Thymus (tissue), 11 donors: ENCODE data around the gene APLF. TPM values are rescaled to one million over a fixed set of nuclear protein-coding genes. Genes with fewer than 3 reads are reported as not detected.
"Not testable (repeated sequence)": the region's sequence is repeated elsewhere in the genome, so short reads cannot be mapped to it uniquely, and the experiment has no call there.

ENCODE experiments used
- DNase-seq, 9 donors: peaks; one replicate each; pipeline ENCODE4 v3.0.0-alpha.2; 2013; ENCODE audit warnings: low spot score in 9 of 9, low read depth in 6 of 9, missing footprints in 1 of 9
- H3K27ac ChIP-seq, 2 donors: one replicate each; pipeline ENCODE4 v1.5.1; 2013; ENCODE audit warnings: control low read depth in 1 of 2, low read depth in 1 of 2, low read length in 1 of 2, mild to moderate bottlenecking in 1 of 2, moderate library complexity in 1 of 2
- H3K27me3 ChIP-seq, 2 donors: one replicate each; pipeline ENCODE4 v1.5.1; 2013; ENCODE audit warnings: low read length in 1 of 2; ENCODE audit not compliant: control insufficient read depth in 2 of 2, insufficient read depth in 1 of 2
- H3K36me3 ChIP-seq, 2 donors: one replicate each; pipeline ENCODE4 v1.5.1; 2013; ENCODE audit warnings: low read length in 1 of 2, mild to moderate bottlenecking in 1 of 2, moderate library complexity in 1 of 2; ENCODE audit not compliant: control insufficient read depth in 2 of 2, insufficient read depth in 2 of 2
- H3K4me1 ChIP-seq, 2 donors: one replicate each; pipeline ENCODE4 v1.5.1; 2013; ENCODE audit warnings: low read length in 2 of 2; ENCODE audit not compliant: control insufficient read depth in 2 of 2, insufficient read depth in 2 of 2
- H3K4me3 ChIP-seq, 2 donors: one replicate each; pipeline ENCODE4 v1.5.1; 2013; ENCODE audit warnings: low read length in 2 of 2, control low read depth in 1 of 2, mild to moderate bottlenecking in 1 of 2
- H3K9me3 ChIP-seq, 2 donors: one replicate each; pipeline ENCODE4 v1.5.1; 2013; ENCODE audit warnings: low read length in 1 of 2, mild to moderate bottlenecking in 1 of 2; ENCODE audit not compliant: control insufficient read depth in 2 of 2, insufficient read depth in 1 of 2
- WGBS: extraction: QIAGEN DNeasy Blood & Tissue Kit; methylation state at CpG from one replicate; pipeline ENCODE4 v1.1.7; 2013; 5-methylcytosine and 5-hydroxymethylcytosine counted together
- polyA plus RNA-seq: library from polyadenylated mRNA; stranded (reverse); fragments of 200-250 nt; gene quantifications from one replicate; pipeline ENCODE4 v1.2.3, GENCODE V29; 2013
- total RNA-seq: library from RNA; stranded (reverse); fragments of 120-200 nt; gene quantifications from one replicate; pipeline ENCODE4 v1.2.4, GENCODE V29; 2013
- donor health status: healthy.

APLF gene
- total and polyA plus RNA-seq, 2 donors: 2.4 to 7.5 TPM

DNA sequence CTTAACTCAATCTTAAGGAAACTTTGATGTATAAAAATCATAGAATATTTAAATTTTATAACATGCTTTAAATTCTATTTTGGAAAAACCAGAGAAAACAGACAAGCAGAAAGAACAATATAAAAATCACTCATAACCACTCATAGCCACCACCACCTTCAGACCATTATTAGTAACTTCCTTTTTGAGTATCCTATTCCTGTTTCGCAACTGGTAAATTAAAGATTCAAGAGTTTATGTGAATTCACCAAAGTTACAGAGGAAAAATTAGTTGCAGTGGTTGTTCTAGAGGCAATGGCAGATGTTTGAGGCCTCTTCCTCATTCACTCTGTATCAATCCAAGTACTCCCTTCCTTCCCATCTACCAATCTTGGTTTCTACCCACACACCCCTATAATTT, 126.7 kb downstream of the APLF start:
- Histone ChIP-seq H3K4me1 (no peaks in the 10 kb centered on the region), H3K27me3 (no peaks in the 10 kb centered on the region), H3K36me3 (no peaks in the 10 kb centered on the region), H3K4me3 (no peak overlapping the region), H3K27ac (no peak overlapping the region), H3K9me3 (no peaks in the 10 kb centered on the region)
- WGBS: 97% methylated on average over 1 of the region's 1 CpG
- DNase-seq: no peak

DNA sequence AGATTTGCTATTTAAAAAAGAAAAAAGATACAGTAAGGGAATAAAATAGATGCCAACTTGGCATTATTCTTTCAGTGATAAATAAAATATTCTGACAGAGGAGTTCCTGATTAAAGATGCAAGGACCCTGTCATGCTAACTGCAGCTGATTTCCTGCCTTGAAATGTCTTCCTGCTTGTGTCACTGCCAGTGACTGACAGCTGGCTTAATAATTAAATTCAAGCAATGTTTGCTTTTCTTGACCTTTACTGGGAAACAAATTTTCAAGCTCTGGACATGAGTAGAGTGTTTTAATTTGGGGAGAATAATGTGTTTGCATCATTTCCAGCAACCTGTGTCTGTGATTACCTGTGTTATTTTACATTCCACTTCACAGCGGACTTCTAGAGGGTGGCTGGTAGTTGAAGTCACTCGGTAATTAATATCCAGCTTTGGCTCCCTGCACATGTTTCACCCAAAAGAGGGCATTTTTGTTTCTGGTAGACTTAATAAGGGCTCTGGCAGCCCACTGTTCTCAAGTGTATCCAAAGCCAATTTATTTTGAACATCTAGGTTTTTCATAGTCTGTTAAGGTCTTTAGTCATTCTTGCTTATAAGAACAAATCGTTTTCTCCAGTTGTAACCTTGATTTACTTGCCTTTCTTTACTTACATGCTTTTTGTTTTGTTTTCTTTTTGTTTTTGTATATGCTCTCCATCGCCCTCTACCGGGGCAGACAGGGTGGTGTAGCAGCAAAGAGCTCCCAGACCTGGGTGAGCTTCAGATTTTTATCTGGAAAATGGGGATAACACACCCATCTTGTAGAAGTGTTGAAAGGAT, 127.5 kb downstream of the APLF start:
- 42% methylated on average over 5 of the region's 5 CpGs for WGBS
- no peak overlapping the region for H3K4me3 ChIP-seq
- peak; percentile 3 to 62 (median 37) for DNase-seq

DNA sequence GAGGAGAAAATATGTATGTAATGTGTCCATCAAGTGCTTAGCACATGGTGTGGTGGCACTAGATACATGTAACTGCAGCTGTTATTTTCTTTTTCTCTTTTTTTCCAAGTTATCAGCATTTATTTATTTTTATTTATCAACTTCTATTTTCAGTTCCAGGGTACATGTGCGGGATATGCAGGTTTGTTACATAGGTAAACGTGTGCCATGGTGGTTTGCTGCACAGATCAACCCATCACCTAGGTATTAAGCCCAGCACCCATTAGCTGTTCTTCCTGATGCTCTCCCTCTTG, 128.1 kb downstream of the APLF start:
- not testable (repeated sequence) for H3K36me3 ChIP-seq, DNase-seq, H3K4me1 ChIP-seq, H3K27ac ChIP-seq, H3K27me3 ChIP-seq, H3K4me3 ChIP-seq, H3K9me3 ChIP-seq
- WGBS: 95% methylated on average over 2 of the region's 2 CpGs

More for the DNA sequence above, 127.5 kb downstream of the APLF start:
- no peaks in the 10 kb centered on the region for H3K27me3 ChIP-seq
- no peaks in the 10 kb centered on the region for H3K36me3 ChIP-seq
- H3K4me1 ChIP-seq: no peaks in the 10 kb centered on the region
- no peaks in the 10 kb centered on the region for H3K9me3 ChIP-seq
- H3K27ac ChIP-seq: no peak overlapping the region

DNA sequence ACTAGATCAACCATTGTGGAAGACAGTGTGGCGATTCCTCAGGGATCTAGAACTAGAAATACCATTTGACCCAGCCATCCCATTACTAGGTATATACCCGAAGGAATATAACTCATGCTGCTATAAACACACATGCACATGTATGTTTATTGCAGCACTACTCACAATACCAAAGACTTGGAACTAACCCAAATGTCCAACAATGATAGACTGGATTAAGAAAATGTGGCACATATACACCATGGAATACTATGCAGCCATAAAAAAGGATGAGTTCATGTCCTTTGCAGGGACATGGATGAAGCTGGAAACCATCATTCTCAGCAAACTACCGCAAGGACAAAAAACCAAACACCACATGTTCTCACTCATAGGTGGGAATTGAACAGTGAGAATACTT, 133.1 kb downstream of the APLF start:
- not testable (repeated sequence) for H3K27me3 ChIP-seq, H3K4me3 ChIP-seq, H3K36me3 ChIP-seq, DNase-seq, H3K9me3 ChIP-seq, H3K27ac ChIP-seq, H3K4me1 ChIP-seq
- 96% methylated on average over 3 of the region's 3 CpGs for WGBS

DNA sequence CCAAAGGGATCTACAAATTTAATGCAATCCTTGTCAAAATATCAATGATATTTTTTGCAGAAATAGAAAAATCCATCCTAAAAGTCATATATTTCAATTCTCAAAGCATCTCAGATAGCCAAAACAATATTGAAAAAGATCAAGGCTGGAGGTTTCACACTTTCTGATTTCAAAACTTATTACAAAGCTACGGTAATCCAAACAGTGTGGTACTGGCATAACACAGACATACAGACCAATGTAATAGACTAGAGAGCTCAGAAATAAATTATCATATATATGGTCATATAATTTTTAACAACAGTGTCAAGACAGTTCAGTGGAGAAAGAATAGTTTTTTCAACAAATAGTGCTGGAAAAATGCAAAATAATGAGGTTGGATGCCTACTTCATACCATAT, 135.7 kb downstream of the APLF start:
- no peaks in the 10 kb centered on the region for H3K4me1 ChIP-seq
- 99% methylated on average over 1 of the region's 1 CpG for WGBS
- DNase-seq: no peak
- no peak overlapping the region for H3K4me3 ChIP-seq
- H3K9me3 ChIP-seq: no peaks in the 10 kb centered on the region
- no peak overlapping the region for H3K27ac ChIP-seq
- H3K27me3 ChIP-seq: no peaks in the 10 kb centered on the region
- H3K36me3 ChIP-seq: no peaks in the 10 kb centered on the region

DNA sequence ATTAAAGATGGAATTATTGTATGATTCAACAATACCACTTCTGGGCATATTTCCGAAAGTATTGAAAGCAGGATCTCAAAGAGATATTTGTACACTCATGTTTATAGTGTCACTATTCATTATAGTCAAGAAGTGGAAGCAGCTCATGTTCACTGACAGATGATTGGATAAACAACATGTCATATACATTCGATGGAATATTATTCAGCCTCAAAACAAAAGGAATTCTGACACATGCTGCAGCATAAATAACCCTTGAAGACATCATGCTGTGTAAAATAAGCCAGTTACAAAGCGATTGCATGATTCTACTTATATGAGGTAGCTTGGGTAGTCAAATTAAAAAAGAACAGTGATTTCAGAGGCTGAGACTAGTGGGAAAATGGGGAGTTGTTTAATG, 136.7 kb downstream of the APLF start:
- Histone ChIP-seq H3K27ac (no peak overlapping the region), H3K4me3 (no peak overlapping the region), H3K36me3 (no peaks in the 10 kb centered on the region), H3K4me1 (no peaks in the 10 kb centered on the region), H3K9me3 (no peaks in the 10 kb centered on the region), H3K27me3 (no peaks in the 10 kb centered on the region)
- 97% methylated on average over 3 of the region's 3 CpGs for WGBS
- no peak for DNase-seq

DNA sequence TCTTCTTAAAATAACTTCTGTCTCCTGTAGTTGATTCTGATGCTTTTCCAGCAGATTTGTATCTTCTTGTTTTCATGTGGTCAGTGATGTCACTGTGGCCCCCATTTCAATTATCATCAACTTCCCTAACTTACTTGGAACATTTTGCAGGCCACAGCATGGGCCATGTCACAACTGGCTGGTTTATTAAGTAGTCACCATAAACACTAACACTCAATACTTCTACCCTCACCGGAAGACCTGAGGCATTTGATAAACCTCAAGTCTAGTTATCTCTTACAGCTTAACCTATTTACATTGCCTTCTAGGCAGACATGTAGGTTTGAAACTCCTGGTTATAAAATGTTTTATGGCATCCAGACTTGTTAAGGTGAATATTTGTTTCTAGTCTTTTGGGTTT, 138.6 kb downstream of the APLF start:
- 96% methylated on average over 1 of the region's 1 CpG for WGBS
- H3K27ac ChIP-seq: no peak overlapping the region
- H3K4me3 ChIP-seq: no peak overlapping the region
- H3K9me3 ChIP-seq: no peaks in the 10 kb centered on the region
- no peak for DNase-seq
- H3K27me3 ChIP-seq: no peaks in the 10 kb centered on the region
- no peaks in the 10 kb centered on the region for H3K4me1 ChIP-seq
- H3K36me3 ChIP-seq: no peaks in the 10 kb centered on the region

DNA sequence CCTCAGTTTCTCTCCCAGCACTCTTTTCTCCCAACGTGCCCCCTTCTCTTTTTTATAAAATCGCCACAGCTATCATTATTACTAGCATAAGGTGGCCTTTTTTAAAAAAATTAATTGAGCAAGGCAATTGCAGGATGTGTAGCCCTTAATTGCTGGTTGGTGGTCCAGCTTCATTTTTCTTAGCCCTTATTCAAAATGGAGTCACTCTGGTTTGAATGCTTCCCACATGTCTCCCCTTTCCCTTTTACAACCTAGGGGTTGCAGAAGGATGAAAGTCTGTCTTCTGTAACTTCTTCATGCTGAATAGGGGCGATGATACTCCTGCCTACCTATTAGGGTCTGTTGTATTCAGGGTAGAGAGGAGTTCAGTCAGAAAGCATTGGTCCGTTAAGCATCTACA, 139.4 kb downstream of the APLF start:
- no peaks in the 10 kb centered on the region for H3K36me3 ChIP-seq
- WGBS: 96% methylated on average over 4 of the region's 4 CpGs
- DNase-seq: no peak
- no peaks in the 10 kb centered on the region for H3K4me1 ChIP-seq
- H3K4me3 ChIP-seq: no peak overlapping the region
- no peaks in the 10 kb centered on the region for H3K27me3 ChIP-seq
- no peak overlapping the region for H3K27ac ChIP-seq
- H3K9me3 ChIP-seq: no peaks in the 10 kb centered on the region

DNA sequence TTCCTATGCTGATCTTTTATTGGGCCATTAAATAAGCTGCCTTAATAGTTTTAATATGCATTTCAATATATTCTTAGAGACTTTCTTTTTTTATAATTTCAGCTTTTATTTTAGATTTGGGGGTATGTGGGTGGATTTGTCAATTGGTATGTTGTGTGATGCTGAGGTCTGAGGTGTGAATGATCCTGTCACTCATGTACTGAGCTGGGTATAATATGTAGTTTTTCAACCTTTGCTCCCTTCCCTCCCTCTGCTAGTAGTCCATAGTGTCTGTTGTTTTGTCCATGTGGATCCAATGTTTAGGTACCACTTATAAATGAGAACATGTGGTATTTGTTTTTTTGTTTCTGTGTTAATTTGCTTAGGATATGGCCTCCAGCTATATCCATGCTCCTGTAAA, 140.5 kb downstream of the APLF start:
- no peak overlapping the region for H3K4me3 ChIP-seq

More for the DNA sequence above, 140.5 kb downstream of the APLF start:
- H3K27me3 ChIP-seq: no peaks in the 10 kb centered on the region
- H3K27ac ChIP-seq: no peak overlapping the region
- H3K36me3 ChIP-seq: no peaks in the 10 kb centered on the region
- no peaks in the 10 kb centered on the region for H3K4me1 ChIP-seq
- no peaks in the 10 kb centered on the region for H3K9me3 ChIP-seq
- DNase-seq: no peak
